GM20431 (cell line): Measurements from ENCODE around the gene EZH2.

Experiments used
- in situ Hi-C: fragments of 300-500 bp; cut with MseI, MboI; formaldehyde crosslinking; loops from one replicate; pipeline ENCODE4 v1.15.0; 2020; ENCODE audit warnings: low sequenced_read_pairs; ENCODE audit not compliant: unreplicated experiment

Gene EZH2

DNA sequence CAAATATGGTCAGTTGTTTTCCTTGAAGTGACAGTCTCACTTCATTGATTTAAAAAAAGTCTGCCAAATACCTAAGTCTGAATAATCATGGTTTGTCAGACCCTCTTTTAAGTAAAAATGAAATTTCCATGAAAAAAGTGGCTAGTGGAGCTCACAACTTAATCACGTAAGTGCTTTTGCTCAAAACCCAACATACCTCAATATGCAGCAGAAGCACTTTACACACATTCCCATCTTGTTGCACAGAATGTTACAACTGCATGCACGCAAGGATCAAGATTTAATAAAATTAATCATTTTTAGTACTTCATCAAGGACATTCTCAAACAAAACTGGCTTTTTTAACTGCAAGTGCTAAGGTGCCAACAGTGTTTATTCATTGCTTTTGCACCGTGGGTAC, 21.6 kb downstream of the EZH2 start:
- in situ Hi-C loops: no loop called here

DNA sequence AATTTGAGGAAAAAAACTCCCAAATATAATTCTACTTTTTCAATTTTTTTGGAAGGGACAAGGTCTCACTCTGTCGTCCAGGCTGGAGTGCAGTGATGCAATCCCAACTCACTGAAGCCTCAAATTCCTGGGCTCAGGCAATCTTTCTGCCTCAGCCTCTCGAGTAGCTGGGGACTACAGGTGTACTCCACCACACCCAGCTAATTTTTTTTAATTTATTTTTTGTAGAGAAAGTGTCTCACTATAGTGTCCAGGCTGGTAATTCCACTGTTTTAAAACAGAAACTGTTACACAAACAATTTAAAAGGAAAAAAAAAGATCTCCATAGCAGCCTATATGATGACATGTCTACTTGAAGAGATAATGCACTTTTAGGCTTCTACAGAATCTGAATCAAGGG, 25.6 kb downstream of the EZH2 start:
- in situ Hi-C loops: no loop called here

DNA sequence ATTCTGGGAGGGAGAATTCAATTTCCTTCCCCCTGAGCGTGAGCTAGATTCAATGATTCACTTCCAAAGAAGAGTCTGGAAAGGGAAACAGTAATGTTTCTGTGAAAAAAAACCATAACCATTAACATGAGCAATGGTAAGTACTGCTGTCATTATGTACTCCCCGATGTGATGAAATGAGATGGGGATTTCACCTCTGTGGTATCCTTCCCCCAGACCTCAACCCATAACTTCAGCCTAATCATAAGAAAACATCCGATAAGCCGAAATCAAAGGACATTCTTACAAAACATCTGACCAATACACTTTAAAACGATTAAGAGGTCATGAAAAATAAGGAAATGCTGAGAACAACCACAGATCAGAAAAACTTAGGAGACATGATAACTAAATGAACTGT, 27.2 kb downstream of the EZH2 start:
- in situ Hi-C loops: no loop called here

DNA sequence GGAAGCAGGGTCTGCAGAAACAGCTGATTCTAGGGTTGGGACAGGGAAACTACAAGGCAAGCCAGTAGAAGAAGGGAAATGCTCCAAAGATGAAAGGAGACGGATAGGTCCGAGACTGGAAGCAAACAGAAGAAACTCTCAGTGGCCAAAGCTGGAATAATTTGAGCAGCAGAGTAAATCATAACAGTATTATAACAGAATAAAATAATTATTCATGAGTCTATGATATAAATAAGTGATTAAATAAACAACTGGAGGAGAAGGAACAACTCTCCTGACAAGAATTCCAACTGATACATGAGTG, 27.6 kb downstream of the EZH2 start:
- in situ Hi-C loops: no loop called here

DNA sequence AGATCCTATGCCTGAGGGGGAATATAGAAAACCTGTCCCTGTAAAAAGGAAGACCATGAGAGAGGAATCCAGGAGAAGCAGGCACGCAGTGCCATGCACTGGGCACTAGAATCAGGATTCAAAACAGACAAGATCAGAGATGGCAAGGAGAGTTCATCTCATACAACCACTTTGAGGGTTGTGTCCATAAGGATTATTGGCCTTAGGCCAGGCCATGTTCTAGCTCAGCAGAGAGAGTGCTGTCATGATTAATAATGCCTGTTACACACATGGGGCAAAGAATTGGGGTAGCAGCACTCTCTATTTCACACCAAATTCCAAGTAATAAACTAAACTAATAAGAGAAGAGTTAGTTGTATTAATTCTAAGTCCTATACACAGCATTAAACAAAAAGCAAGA, 29.1 kb downstream of the EZH2 start:
- in situ Hi-C loops: no loop called here

DNA sequence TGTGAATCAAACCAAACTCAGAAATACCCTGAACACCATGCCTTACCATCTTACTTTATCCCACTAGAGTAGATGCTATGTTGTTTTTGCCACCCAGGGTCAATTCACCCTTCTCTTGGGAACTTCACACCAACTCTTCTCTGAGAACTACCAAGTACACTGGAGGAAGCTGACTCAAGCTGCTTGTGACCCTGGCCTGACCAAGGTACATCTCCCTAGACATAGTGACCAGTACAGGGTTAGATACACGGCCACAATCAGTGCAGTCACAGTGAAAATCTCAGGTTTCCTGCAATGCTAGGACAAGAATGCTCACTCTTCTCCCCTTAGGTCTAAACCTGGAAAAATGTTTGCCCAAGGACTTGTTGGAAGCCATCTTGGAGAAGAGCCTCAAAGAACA, 31.8 kb downstream of the EZH2 start:
- in situ Hi-C loops: no loop called here

DNA sequence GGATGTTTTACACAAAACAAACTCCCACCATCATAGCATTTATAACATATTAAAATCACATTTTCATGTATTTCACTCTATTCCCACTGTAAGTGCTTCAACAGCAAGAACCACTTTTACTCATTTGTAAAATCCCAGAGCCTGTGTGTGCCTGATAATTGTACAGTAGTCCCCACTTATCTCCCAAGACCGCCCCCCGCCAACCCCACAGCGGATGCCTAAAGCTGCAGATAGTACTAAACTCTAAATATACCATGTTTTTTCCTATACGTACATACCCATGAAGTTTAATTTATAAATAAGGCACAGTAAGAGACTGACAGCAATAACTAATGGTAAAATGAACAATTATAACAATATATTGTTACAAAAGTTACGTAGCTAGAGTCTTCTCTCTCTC, 33.5 kb downstream of the EZH2 start:
- in situ Hi-C loops: no loop called here

DNA sequence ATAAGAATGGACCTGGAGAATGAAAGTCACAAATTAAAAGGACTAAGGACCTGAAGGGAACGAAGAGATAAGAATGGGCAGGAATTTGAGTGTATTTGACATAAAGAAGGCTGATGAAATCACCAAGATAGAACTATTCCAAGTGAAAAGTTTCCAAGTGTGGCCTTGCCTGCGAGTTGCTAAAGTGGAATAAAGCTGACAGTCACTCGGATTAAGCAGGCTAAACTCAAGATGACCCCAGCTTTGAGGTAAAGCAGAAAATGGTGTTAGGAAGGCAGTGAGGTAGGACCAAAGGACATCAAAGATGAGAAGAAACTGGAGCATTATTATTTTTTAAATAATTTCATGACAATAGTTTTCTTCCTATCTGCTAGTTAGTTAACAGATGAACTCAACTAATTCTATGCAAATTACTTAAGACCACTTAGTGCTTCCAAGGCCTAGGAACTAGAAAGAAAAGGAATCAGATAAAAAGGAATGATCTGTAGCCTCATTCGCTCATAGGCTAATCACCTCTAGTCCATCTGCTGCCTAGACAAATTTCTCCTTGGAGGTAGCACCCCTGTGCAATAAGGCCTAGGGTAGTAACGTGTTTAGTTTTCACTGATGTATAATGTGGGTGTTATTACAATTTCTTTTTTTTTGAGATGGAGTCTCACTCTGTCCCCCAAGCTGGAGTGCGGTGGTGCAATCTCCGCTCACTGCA, 34.5 kb downstream of the EZH2 start:
- in situ Hi-C loops: no loop called here

DNA sequence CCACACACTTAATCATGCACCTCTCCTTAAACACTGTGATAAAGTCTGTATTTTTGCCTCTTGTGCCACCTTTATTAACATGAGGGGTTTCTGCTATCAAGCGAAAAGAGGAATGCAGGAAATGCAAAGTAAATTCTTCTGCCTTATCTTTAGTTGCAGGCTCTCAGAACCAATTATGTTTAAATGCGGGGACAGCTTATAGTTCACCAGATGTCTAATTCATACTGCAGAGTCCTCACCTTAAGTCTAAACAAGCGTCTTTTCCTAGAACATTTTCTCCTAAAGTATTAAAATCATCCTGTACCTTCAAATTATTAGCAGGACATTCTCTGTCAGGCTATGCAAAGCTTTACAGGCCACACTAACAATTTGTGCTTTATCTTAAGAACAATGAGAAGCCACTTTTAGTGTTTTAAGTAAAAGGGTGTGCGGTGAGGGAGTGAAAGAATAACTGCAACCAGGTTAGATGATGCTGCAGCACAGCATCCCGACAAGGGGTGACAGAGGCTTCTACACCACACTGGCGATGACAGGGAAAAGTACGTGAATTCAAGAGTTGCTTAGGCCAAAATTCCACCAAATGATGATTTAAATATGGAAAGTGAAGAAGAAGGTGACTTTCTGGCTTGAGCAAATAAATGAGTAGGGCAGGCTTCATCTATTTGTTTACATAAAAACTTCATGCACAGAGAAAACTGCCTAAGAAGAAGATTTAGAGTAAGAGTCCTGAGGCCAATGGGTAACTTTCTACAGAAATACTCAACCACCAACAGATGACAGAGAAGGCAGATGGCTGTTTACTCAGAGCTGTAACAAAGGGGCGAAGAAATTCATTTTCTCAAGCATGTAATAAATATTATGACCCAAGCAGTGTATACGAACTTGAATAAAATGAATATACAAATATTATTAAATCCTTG, 36.0 kb downstream of the EZH2 start:
- in situ Hi-C loops: no loop called here

DNA sequence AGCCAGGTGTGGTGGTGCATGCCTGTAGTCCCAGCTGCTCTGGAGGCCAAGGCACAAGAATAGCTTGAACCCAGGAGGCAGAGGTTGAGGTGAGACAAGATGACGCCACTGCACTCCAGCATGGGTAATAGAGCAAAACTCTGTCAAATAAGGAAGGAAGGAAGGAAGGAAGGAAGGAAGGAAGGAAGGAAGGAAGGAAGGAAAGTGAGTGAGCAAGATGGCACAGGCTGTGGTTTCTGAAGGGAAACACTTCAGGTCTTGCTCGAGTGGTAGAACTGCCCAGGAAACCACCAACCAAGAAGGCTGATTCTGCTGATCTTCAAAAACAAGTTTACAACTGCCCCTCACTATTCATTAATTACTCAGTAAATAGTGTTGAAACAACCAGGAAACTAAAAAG, 45.2 kb downstream of the EZH2 start:
- in situ Hi-C loops: no loop called here

DNA sequence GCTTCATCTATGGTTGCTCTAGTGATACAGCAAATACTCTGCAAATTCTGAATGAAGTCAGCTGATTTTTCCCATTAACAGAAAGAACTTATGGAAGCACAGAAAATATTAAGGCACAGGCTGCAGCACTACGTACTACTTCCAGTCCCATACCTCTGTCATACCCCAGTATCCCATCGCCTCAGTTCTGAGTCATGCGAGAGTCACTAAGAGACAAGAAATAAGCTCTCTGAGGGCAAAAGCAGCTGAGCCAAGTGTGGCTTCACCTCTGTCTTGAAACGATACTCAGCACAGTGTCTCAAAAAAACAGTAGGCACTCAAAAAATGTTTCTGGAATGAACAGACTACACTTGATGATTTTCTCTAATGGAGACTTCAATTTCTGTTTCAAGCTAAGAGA, 48.2 kb downstream of the EZH2 start:
- in situ Hi-C loops: no loop called here

DNA sequence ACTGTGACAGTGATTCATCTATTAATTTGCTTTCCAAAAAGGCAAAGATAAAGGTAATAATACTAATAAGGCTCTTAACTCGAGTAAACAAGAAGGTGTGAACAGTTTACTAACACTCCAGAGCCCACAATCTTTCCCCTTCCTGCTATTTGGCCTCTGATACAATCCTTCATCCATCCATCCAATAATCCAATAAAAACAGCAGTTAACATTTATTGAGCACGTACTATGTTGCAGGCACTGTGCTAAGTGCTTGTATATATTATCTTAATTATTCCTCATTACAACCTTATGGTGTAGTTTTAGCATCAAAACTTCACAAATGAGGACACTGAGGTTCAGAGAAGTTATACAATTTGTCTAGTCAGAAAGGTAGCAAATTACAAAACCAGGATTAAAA, 49.5 kb downstream of the EZH2 start:
- in situ Hi-C loops: no loop called here

DNA sequence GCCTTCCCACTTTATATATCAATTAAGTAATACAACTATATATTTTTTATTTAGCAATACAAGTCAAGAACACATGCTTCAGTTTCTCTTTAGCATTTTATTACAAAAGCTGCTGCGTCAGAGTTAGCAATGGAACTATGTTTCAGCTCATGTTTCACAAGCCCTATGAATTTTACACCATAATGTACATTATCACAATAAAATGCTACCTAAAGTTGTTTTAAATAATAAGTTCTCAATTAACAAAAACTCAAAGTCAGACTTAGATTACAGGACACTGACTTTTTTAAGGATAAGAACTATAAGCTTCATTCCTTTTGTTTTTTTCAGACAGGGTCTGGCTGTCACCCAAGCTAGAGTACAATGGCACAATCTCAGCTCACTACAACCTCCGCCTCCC, 52.3 kb downstream of the EZH2 start:
- in situ Hi-C loops: no loop called here

DNA sequence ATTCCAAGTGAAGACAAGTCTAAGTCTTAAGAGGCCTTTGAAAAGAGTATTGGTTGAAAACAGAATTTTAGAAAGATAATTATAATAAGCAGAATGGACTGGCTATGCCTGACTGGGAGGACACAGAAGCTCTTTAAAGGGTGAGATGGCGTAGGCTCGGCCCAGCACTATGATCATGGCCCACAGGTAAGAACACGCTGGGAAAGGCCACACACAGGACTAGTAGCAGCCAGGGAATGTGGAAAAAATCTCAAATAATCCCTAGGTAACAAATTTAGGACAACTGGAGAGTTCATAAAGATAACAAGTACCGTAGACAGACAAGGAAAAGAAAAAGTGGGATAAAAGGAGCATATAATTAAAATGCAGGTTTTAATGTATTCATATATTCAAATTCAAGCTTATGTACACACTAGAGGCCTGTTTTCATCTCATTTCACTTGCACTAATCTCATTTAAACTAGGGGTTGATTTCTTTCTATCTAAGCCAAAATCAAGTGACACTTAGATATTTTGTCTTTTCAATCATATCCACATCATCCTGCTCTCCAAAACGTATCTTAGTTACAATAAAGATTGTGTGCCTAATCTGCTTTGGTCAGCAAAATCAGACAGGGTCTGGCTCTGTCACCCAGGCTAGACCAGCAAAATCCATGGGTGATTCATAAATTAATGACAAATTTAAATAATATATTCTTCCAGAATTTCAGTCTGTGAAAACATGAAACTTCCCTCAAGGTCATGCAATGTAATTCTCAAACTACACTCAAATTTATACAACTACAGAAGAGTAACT, 53.0 kb downstream of the EZH2 start:
- in situ Hi-C loops: no loop called here

DNA sequence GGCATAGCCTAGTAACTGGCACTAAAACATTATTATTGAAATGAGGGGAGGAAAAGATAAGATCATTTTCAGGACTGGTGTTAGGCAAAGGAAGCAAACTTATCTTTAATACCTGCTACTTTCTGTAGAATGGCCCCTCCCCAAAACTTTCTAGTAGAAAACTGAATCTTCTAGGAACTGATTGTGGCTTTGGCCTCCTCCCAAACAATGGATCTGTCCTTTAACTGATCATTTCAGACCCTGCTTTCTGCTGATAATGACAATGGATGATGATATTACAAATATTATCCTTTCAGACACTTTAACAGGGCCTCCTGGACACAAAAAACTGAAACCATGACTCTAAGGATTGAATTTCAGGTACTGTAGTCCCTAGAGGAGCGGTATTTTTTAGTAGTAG, 55.1 kb downstream of the EZH2 start:
- in situ Hi-C loops: no loop called here

DNA sequence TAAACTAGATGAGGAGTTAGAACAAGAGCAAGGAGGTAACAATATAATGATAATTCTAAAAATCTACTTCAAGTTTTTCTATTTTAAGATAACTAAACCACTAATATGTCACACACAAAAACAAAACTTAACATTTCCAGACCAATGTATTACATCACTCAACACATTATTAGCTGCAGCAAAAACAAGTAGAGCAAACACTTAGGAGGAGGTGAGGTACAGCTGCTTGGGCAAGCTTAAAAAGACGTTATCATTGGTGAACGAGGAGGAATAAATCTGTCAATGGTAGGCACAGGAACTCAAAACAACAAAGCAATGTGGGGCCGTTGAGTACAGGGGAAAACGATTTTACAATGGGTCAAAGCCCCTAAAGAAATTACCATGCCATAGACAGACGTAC, 58.8 kb downstream of the EZH2 start:
- in situ Hi-C loops: no loop called here

DNA sequence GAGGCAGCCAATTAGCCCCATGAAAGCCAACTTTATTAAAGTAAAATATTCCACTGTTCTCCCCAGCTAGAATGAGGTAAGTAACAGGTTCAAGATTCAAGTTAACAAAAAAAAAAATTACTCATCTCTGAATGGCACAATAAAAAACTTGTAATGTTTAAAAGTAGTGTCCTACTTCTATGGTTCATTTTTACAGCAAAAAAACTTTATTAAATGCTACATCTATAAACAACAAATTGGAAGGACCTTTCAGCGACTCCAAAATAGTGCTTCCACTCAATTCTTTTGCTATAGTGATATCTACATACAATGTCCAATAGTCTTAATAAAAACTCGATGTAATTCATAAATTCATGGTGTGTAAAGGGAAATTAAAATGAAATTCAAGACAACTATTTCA, 59.2 kb downstream of the EZH2 start:
- in situ Hi-C loops: no loop called here

DNA sequence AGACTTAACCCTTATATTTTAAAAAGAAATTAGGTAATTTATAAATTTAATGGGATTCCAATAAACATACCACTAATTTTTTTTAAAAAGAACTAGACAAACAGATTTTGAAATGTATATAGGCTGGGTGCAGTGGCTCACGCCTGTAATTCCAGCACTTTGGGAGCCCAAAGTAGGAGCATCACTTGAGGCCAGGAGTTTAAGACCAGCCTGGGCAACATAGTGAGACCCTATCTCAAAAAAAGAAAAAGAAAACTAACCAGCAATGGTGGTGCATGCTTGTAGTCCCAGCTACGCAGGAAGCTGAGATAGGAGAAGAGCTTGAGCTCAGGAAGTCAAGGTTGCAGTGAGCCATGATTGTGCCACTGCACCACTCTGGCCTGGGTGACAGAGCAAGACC, 62.7 kb downstream of the EZH2 start:
- in situ Hi-C loops: no loop called here

DNA sequence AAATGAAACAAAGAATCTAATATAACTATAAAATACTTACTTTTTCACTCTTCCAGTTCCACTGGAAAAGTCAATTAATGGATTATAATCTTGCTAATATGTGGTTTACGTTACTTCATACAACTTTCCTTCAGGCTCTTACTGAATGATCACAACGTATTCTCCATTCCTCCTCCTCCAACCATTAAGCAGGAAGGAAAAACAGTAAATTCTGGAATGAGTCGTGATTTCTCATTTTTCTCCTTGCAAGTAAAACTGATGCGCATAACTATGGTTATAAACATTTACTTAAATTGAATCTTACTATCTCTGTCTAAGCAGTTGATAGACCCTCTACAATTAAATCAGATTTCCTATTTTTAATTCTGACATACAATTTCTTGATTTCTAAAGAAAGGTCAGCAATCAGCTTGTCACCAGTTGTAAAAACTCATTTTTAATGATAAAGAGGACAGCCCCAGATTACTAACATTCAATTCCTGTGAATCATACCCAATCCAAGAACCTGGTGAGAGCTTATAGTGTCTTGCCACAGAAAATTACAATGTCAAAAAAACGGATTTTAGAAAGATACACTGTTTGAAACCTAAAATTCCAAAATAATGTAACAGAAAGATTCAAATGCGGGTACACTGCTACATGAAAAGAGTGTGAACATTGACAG, 64.3 kb downstream of the EZH2 start:
- in situ Hi-C loops: no loop called here

DNA sequence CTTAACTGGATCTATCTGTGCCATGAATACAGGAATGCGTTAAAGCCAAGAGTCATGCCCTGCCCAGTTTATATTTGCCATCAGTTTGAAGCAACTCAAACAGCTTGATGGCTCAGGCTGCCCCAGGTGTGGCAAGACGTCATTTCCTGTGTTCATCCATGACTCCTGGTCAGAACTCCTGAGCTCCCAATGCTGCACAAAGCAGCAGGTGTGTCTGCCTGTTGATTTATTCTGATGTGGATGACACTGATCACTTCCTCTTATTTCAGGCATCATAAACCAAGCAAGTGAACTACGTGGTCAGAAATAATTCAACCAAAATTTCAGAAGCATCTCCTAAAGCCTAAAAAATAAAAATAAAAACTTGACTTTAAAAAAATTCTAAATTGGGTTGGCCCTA, 68.5 kb downstream of the EZH2 start:
- in situ Hi-C loops: no loop called here
